ENCODE results near the gene CDCA4. TPM values are rescaled to one million over a fixed set of nuclear protein-coding genes. Genes with fewer than 3 reads are reported as not detected.

CDCA4 gene
- total RNA-seq, 4 donors from 2014 or later: 5.7 to 8.5 (median 6.7) TPM

- 93 to 95% methylated on average over 12 of the region's 12 CpGs for WGBS, 2 donors
- no peak for DNase-seq (ENCODE audit: low spot score in 2 of 2)
- Histone ChIP-seq H3K4me3 (no peak overlapping the region), H3K27ac (no peak overlapping the region), H3K27me3 (no peaks in the 10 kb centered on the region), H3K9me3 (no peaks in the 10 kb centered on the region), H3K4me1 (no peaks in the 10 kb centered on the region), H3K36me3 (peaks cover 0 to 79% (median 2%) of the 10 kb centered on the region in 3 donors)
- TF ChIP-seq EP300 (IDR thresholded peaks at IDR 0.05): no peak
- TF ChIP-seq, protein P1, sequence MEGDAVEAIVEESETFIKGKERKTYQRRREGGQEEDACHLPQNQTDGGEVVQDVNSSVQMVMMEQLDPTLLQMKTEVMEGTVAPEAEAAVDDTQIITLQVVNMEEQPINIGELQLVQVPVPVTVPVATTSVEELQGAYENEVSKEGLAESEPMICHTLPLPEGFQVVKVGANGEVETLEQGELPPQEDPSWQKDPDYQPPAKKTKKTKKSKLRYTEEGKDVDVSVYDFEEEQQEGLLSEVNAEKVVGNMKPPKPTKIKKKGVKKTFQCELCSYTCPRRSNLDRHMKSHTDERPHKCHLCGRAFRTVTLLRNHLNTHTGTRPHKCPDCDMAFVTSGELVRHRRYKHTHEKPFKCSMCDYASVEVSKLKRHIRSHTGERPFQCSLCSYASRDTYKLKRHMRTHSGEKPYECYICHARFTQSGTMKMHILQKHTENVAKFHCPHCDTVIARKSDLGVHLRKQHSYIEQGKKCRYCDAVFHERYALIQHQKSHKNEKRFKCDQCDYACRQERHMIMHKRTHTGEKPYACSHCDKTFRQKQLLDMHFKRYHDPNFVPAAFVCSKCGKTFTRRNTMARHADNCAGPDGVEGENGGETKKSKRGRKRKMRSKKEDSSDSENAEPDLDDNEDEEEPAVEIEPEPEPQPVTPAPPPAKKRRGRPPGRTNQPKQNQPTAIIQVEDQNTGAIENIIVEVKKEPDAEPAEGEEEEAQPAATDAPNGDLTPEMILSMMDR (IDR thresholded peaks at IDR 0.05): no peak
Observed at GRCh38 chr14:104993306-104993705, 27.6 kb downstream of the CDCA4 start.

GRCh38 chr14:104992501-104992900 is 28.4 kb downstream of the CDCA4 start:
- Histone ChIP-seq H3K4me1 (no peaks in the 10 kb centered on the region), H3K27ac (no peak overlapping the region), H3K36me3 (peaks cover 0 to 79% (median 2%) of the 10 kb centered on the region in 3 donors), H3K4me3 (no peak overlapping the region), H3K9me3 (no peaks in the 10 kb centered on the region), H3K27me3 (no peaks in the 10 kb centered on the region)
- no peak for DNase-seq (ENCODE audit: low spot score in 2 of 2)
- no peak for TF ChIP-seq POLR2A (IDR thresholded peaks at IDR 0.05)
- TF ChIP-seq, protein P1 (IDR thresholded peaks at IDR 0.05): no peak
- no peak for TF ChIP-seq EP300 (IDR thresholded peaks at IDR 0.05)
- 93% methylated on average over 11 of the region's 11 CpGs for WGBS, 2 donors

GRCh38 chr14:104991896-104992230 is 29.0 kb downstream of the CDCA4 start:
- H3K36me3 ChIP-seq: peaks cover 0 to 79% (median 2%) of the 10 kb centered on the region in 3 donors
- H3K27ac ChIP-seq: no peak overlapping the region
- peaks cover 0 to 5% (median 1%) of the 10 kb centered on the region in 4 donors for H3K4me1 ChIP-seq
- no peaks in the 10 kb centered on the region for H3K9me3 ChIP-seq
- TF ChIP-seq POLR2A (IDR thresholded peaks at IDR 0.05) (no peak), EP300 (IDR thresholded peaks at IDR 0.05) (no peak)
- TF ChIP-seq, protein P1 (IDR thresholded peaks at IDR 0.05): no peak
- H3K27me3 ChIP-seq: no peaks in the 10 kb centered on the region
- 97 to 98% methylated on average over 34 of the region's 34 CpGs for WGBS, 2 donors
- no peak for DNase-seq (ENCODE audit: low spot score in 2 of 2)
- H3K4me3 ChIP-seq: no peak overlapping the region

GRCh38 chr14:104989951-104990303 is 31.0 kb downstream of the CDCA4 start:
- WGBS, 2 donors: 86 to 92% methylated on average over 5 to 7 of the region's 7 CpGs
- DNase-seq (ENCODE audit: low spot score in 2 of 2): no peak
- H3K4me3 ChIP-seq: no peak overlapping the region
- TF ChIP-seq POLR2A (IDR thresholded peaks at IDR 0.05) (no peak), EP300 (IDR thresholded peaks at IDR 0.05) (no peak)
- TF ChIP-seq, protein P1 (IDR thresholded peaks at IDR 0.05): no peak
- H3K27me3 ChIP-seq: no peaks in the 10 kb centered on the region
- H3K27ac ChIP-seq: no peak overlapping the region
- H3K4me1 ChIP-seq: peaks cover 0 to 18% (median 9%) of the 10 kb centered on the region in 4 donors
- no peaks in the 10 kb centered on the region for H3K9me3 ChIP-seq
- H3K36me3 ChIP-seq: peaks cover 0 to 60% (median 0%) of the 10 kb centered on the region in 3 donors

DNA sequence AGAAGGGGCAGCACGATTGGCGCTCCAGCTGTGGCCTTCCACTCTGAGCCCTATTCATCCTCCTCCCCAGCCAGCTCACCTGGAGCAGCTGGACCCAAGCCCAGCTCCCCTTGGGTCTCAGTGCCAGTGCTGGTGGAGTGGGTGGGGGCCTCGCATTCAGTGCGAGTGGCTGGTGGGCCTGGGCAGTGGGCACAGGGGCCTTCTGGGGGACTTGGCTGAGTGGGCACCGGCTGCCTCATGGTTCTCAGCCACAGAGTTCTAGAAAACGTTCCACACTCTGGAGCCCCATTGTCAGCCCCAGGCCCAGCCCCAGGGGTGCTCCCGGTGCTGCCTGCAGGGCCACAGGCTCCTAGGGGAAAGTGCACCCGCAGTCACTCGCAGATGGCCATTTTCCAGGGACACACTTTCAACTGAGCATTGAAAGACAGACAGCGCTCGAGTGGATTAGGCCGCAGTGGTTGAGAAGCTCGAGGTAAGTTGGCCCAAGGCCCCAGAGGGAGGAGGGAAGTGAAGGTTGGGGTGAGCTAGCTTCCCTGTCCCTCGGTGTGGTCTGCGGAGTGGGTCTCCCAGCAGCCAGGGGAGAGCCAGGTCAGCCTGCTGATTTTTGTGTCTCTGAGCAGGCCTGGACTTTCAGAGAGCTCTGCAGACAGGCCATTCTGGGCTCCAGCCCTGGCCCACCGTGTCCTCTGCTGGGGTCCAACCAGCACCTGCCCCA is 31.5 kb downstream of the CDCA4 start:
- no peak for DNase-seq (ENCODE audit: low spot score in 2 of 2)
- 92% methylated on average over 12 to 15 of the region's 16 CpGs for WGBS, 2 donors
- Histone ChIP-seq H3K9me3 (no peaks in the 10 kb centered on the region), H3K4me3 (no peak overlapping the region), H3K4me1 (peaks cover 0 to 18% (median 9%) of the 10 kb centered on the region in 4 donors), H3K36me3 (peaks cover 0 to 55% (median 0%) of the 10 kb centered on the region in 3 donors), H3K27me3 (no peaks in the 10 kb centered on the region), H3K27ac (no peak overlapping the region)
- TF ChIP-seq POLR2A (IDR thresholded peaks at IDR 0.05): no peak
- no peak for TF ChIP-seq EP300 (IDR thresholded peaks at IDR 0.05)
- TF ChIP-seq, protein P1 (IDR thresholded peaks at IDR 0.05): no peak

Measured in tibial nerve (tissue), 4 donors.